ENCODE measurements around the gene MTFR2.

GRCh38 chr6:136253734-136254133, 3.6 kb upstream of the MTFR2 start:
- TF ChIP-seq, protein P1, sequence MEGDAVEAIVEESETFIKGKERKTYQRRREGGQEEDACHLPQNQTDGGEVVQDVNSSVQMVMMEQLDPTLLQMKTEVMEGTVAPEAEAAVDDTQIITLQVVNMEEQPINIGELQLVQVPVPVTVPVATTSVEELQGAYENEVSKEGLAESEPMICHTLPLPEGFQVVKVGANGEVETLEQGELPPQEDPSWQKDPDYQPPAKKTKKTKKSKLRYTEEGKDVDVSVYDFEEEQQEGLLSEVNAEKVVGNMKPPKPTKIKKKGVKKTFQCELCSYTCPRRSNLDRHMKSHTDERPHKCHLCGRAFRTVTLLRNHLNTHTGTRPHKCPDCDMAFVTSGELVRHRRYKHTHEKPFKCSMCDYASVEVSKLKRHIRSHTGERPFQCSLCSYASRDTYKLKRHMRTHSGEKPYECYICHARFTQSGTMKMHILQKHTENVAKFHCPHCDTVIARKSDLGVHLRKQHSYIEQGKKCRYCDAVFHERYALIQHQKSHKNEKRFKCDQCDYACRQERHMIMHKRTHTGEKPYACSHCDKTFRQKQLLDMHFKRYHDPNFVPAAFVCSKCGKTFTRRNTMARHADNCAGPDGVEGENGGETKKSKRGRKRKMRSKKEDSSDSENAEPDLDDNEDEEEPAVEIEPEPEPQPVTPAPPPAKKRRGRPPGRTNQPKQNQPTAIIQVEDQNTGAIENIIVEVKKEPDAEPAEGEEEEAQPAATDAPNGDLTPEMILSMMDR (optimal IDR thresholded peaks at IDR 0.05 in 1 of 3, IDR thresholded peaks at IDR 0.05 in 1 of 3, conservative IDR thresholded peaks at IDR 0.05 in 1 of 3; ENCODE audit: extremely low read depth in 1 of 3, insufficient read depth in 2 of 3, low read length in 3 of 3) = no peak
- TF ChIP-seq EZH2 (IDR thresholded peaks at IDR 0.05; ENCODE audit: low read length) = no peak

Data from keratinocyte (primary cell).